Stimulated activated CD8-positive, alpha-beta memory T cell treated with anti-CD3 and anti-CD28 coated beads, Interleukin-4, amount 100 ng/mL, for 1 hour (primary cell): Measurements from ENCODE around the gene FAM120C.

Source experiments
- DNase-seq, 2 donors: peaks; one replicate each; pipeline ENCODE4 v3.0.0-alpha.2; 2020; ENCODE audit warnings: low read depth in 2 of 2, low spot score in 1 of 2

Gene FAM120C

GRCh38 chrX:54171527-54172250 is 11.4 kb downstream of the FAM120C start:
- DNase-seq, result no peak

GRCh38 chrX:54171091-54171490 is 12.0 kb downstream of the FAM120C start:
- no peak for DNase-seq

GRCh38 chrX:54166915-54167314 is 16.1 kb downstream of the FAM120C start:
- no peak for DNase-seq

GRCh38 chrX:54157561-54157960 is 25.5 kb downstream of the FAM120C start:
- DNase-seq, result no peak

- DNase-seq, result no peak
Measured at GRCh38 chrX:54134269-54134668, 48.8 kb downstream of the FAM120C start.

- DNase-seq, result no peak
Measured at GRCh38 chrX:54116391-54116790, 66.7 kb downstream of the FAM120C start.

- DNase-seq, result no peak
Measured at GRCh38 chrX:54093571-54093970, 89.5 kb downstream of the FAM120C start.

- DNase-seq, result no peak
Measured at GRCh38 chrX:54093159-54093558, 89.9 kb downstream of the FAM120C start.

GRCh38 chrX:54090880-54091279 is 92.2 kb downstream of the FAM120C start:
- DNase-seq, result no peak

- DNase-seq, result no peak
Measured at GRCh38 chrX:54089191-54089590, 93.9 kb downstream of the FAM120C start.

GRCh38 chrX:54087661-54088060 is 95.4 kb downstream of the FAM120C start:
- no peak for DNase-seq

GRCh38 chrX:54085666-54086065 is 97.4 kb downstream of the FAM120C start:
- DNase-seq, result no peak

- DNase-seq, result no peak
Measured at GRCh38 chrX:54076903-54077302, 106.2 kb downstream of the FAM120C start.

- no peak for DNase-seq
Measured at GRCh38 chrX:54074826-54075225, 108.2 kb downstream of the FAM120C start.

- no peak for DNase-seq
Measured at GRCh38 chrX:54067766-54068165, 115.3 kb downstream of the FAM120C start.

- no peak for DNase-seq
Measured at GRCh38 chrX:54066841-54067240, 116.2 kb downstream of the FAM120C start.

GRCh38 chrX:54064564-54064963 is 118.5 kb downstream of the FAM120C start:
- no peak for DNase-seq

- no peak for DNase-seq
Measured at GRCh38 chrX:54063361-54063760, 119.7 kb downstream of the FAM120C start.

- no peak for DNase-seq
Measured at GRCh38 chrX:54049801-54050200, 133.3 kb downstream of the FAM120C start.

GRCh38 chrX:54048412-54048811 is 134.6 kb downstream of the FAM120C start:
- no peak for DNase-seq

GRCh38 chrX:54045563-54046228 is 137.4 kb downstream of the FAM120C start:
- DNase-seq, result no peak

GRCh38 chrX:54044877-54045338 is 138.1 kb downstream of the FAM120C start:
- no peak for DNase-seq
